COR-L47 (cell line): Measurements from ENCODE around the gene DNTTIP2.
"Not testable (repeated sequence)": the region's sequence is repeated elsewhere in the genome, so short reads cannot be mapped to it uniquely, and the experiment has no call there.

Experiments
- DNase-seq: peaks from one replicate; lab custom pipeline; 2025; lab: John Stamatoyannopoulos, UW

The DNTTIP2 gene

DNA sequence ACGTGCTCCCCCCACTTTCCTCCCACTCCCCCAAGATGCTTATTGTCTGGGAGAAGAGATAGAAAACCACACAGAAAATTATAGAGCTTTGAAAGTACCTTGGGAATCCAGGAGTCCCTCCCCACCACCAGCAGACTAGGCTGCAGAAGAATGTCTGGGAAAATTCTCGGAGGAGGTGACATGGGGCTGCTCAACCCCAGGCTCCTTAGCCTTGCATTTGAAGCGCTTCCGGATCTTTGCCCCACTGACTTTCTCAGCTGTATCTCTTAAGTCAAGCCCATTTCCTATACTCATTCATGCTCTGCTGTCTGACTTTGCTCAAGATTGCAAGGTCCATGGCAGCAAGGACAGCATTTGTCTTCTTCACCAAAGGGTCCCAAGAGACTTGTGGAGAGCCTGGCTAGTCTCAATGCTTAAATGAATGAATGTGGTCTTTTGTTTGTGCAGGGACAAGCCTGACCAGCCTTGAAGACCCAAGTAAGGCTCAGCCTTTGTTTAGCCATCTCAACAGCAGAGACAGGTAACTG is 38.0 kb downstream of the DNTTIP2 start:
- no peak for DNase-seq

DNA sequence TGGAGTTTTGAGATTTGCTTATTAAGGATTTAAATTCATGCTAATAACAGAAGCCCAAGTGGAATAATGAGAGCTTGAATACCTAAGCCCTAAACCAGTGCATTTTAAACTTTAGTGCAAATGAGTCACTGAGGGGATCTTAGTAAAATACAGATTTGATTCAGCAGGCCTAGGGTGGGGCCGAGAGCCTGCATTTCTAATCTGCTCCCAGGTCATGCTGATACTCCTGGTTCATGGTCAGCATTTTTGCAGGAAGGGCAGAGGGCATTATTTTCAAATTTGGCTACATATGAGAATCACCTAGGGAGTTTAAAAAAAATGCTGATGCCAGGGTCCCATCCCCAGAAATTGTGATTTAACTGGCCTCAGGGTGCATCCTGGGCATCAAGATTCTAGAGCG is 39.3 kb downstream of the DNTTIP2 start:
- no peak for DNase-seq

DNA sequence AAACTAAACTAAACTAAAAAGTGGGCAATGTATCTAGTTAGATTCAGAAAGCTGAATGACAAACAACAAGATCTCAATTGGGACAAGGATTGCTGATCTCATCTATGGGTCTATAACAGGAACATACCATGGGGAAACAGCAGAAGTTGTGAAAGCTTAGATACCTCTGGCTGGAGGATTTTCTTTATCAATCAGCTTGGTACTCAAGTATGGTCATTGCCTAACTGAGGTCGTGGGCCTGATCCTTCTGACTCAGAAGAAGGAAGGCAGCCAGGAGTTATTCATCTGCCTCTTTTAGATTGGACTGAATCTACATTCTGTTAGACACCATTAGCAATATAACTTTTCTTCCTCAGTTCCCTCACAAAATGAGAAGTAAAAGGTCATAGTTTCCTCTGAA is 39.7 kb downstream of the DNTTIP2 start:
- no peak for DNase-seq

DNA sequence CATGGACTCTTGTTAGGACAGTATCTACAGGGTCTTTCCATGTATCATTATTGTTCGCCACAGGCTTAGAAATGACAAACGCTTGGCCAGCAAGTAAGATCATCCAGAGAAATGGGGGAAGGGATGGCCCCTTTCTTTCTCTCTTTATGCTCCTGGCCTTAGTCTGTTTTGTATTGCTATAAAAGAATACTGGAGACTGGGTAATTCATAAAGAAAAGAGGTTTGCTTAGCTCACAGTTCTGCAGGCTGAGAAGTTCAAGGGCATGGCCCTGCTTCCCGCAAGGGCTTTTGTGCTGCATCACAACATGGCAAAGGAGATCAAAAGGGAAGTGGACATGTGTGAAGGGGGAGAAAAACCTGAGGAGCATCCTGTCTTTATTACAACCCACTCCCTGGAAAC is 41.0 kb downstream of the DNTTIP2 start:
- DNase-seq: no peak

DNA sequence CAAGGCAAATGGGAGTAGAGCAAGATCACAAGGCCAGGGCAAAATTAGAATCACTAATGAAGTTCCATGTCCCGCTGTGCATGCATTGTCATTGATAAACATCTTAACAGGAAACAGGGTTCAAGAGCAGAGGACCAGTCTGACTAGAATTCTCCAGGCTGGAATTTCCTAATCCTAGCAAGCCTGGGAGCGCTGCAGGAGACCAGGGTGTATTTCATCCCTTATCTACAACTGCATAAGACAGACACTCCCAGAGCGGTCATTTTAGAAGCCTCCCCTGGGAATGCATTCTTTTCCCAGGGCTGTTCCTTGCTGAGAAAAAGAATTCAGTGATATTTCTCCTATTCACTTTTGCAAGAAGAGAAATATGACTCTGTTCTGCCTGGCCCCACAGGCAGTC is 45.7 kb downstream of the DNTTIP2 start:
- not testable (repeated sequence) for DNase-seq

DNA sequence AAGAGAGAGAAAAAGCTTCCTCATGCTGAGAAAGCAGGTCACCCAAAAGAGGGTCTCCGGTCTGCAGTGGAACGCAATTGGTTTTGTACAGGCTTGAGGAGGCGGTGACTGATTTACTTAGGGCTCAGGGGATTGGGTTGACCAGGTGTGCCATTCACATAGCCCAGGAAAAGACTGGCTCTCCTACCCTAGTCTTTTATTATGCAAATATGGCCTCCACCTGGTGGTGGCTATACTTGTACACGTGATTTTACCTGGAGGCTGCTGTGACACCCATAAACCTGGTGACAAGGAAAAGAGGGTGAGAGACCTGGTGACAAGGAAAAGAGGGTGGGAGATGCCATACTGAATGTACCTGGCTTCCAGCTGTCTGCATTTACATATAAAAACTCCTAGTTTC is 49.9 kb downstream of the DNTTIP2 start:
- no peak for DNase-seq

DNA sequence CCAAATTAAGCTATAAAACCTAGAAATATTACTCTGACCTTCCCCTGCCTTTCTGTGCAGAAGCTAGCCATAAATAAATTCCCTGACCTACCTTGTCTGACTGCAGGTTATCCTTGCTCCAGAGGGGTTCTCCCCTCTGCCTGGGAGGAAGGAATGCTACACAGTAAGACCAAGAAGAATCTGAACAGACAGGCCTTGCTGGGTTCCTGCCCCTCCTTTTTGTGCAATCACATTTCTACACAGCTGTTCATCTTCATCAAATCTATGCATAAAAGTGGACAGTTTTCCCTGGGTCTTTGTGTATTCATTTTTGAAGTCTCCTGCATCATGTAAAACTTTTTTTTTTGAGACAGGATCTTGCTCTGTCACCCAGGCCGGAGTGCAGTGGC is 50.6 kb downstream of the DNTTIP2 start:
- no peak for DNase-seq

DNA sequence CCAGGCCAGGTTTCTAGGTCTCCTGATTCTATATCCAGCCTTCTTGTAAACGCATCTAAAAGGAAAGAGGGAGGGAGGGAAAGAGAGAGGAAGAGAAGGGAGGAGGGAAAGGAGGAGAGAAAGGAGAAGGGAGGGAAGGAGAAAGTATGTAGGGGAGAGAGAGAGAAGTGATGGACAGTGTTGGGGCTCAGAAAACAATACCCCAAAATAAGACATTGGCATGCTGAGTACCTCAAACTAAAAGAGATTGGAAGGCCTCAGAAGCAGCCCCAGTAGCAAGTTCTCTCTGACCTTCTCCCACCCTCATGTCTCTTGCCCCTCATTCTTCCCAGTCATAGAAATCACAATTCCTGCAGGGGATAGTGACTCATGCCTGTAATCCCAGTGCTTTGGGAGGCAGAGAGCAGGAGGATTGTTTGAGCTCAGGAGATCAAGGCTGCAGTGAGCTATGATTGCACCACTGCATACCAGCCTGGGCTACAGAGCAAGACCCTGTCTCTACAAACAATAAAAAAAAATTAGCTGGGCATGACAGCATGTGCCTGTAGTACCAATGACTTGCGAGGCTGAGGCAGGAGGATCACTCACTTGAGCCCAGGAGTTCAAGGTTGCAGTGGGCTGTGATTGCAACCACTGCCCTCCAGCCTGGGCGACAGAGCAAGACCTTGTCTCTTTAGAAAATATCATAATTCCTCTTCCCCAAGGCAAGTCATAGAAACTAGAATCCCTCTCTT is 51.2 kb downstream of the DNTTIP2 start:
- no peak for DNase-seq

DNA sequence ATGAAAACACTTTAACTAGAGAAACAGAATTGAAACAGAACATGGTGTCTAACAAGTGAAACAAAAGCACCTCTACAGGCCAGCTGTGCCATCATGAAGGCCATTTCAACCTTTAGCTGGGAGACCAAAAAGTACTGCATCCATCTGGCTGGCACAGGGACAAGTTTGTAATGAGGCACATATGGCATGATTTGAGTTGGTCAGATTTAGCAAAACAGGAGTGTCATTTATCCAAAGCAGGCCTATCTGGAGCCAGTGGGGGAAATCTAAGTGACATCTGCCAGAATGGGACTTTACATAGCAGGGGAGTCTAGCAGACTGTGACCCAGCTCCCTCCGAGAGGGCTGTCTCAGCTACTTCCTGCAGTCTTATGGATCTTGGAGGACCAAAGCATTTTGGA is 51.9 kb downstream of the DNTTIP2 start:
- no peak for DNase-seq

DNA sequence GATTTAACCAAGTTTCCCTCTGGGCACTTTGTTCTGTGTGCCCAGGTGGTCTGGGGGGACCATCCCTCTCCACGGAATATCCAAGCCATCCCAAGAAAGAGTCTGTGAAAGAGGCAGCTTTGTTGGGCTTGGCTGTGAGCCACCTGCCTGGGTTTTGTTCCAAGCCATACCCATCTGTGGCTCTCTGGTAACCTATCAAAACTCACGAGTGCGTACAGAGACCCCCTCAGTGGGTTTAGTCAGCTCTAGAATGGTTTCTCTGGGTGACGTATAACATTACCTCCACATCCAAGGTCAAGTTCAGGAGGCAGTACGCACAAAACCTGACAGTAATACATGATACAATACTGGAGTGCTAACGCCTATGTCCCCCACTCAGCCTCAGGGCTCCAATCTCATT is 54.2 kb downstream of the DNTTIP2 start:
- DNase-seq: no peak

DNA sequence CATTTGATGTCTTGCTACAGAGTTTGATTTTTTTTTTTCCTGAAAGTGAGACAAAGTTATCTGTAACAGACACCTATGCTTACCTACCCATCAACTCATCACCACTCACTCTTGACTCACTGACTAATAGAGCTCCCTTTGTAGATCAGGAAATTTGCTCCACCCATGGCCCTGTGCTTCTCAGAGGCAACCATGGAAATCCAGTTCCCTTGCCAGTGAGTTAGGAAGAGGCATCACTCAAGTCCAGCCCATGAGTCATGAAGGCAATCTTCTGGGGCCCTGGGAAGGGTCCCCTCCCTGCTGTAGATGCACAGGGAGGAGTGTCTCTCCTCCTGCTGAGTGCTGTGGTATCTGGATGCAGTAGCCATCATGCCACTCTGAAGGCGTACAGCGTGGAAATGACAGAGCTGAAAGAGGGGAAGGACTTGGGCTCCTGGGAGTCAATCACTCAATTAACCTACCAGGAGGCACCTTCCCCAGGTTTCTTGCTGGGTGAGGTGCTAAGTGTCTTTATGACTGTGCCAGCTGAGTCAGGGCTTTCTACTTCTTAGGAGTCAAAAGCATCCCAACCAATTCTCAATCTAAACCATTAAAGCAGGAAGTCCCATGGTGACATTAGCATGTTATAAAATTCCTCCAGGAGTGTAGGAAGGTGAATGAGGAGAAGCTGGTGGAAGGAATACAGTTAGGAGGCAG is 56.1 kb downstream of the DNTTIP2 start:
- no peak for DNase-seq

DNA sequence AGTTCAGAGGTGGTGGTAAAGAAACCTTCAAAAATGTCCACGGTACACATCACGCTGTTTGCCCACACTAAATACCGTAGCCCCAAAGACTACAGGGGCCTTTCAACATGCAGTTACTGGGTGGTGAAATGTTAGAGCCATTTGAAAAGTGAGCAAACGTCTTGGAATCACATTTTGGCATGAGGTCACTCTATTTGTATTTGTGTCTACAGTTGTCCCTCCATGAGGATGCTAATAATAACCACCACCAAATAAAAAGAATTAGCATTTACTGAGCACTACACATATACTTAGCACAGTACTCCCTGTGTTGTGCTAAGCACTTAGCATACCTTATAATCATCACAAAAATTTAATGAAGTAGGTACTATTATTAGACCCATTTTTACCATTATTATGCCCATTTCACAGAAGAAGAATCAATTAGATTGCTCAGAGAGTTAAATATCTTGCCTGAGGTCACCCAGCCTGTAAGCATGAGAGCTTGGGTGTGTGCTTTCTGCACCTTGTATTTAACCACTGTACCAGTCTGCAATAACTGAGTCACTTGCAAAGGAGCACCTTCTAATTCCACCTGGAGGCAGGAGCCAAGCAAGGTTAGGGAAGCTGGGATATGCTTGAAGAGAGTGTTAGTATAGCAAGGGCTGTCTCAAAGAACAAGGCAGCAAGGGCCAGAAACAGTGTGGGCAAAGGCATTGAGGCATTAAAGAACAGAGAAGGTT is 57.4 kb downstream of the DNTTIP2 start:
- DNase-seq: no peak

DNA sequence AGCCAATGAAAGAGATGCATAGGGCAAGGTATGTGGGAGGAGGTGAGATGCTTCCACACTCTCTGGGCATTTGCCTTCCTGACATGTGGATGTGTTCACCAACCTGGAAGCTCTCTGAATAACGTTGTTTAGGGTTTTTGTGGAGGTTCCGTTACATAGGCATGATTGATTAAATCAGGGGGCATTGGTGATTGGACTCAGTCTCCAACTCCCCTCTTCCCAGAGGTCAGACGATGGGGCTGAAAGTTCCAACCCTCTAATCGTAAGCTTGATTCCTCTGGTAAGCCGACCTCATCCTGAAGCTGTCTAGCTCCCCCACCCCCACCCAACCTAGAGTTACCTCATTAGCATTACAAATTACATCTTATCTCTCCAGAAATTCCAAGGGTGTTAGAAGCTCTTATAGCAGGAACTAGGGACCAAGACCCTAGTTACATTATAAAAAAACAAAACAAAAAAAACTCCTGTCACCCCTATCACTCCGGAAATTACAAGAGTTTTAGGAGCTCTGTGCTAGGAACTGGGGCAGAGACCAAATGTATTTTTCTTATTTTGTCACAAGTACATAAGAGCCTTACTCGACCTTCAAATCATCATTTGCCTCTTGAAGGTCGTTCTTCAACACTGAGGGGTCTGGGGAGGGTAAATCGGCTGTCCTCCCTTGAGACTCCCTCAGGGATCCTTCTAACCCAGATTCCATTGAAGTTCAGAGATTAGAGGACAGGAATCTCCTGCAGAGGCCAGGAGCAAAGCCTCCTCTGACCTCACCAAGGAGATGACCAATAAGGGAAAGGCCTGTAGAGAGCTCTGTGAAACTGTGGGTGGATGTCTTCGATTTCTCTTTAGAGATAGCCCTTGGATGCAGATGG is 58.2 kb downstream of the DNTTIP2 start:
- DNase-seq: no peak

DNA sequence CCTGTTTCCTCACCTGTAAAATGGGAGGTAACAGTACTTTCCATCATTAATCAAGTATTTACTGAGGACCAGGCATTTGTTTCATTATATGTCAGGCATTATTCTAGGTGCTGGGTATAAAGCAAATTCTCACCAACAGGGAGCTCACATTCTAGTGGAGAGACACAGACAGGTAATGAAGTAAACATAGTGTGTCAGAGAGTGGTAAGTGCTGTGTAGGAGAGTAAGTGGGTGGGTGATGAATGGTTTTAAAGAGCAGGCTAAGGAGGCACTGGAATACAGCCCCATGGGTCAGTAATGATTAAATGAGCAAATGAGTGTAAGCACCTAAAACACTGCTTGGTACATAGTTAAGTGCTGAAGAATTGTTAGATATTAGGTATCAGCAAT is 60.4 kb downstream of the DNTTIP2 start:
- DNase-seq: no peak

DNA sequence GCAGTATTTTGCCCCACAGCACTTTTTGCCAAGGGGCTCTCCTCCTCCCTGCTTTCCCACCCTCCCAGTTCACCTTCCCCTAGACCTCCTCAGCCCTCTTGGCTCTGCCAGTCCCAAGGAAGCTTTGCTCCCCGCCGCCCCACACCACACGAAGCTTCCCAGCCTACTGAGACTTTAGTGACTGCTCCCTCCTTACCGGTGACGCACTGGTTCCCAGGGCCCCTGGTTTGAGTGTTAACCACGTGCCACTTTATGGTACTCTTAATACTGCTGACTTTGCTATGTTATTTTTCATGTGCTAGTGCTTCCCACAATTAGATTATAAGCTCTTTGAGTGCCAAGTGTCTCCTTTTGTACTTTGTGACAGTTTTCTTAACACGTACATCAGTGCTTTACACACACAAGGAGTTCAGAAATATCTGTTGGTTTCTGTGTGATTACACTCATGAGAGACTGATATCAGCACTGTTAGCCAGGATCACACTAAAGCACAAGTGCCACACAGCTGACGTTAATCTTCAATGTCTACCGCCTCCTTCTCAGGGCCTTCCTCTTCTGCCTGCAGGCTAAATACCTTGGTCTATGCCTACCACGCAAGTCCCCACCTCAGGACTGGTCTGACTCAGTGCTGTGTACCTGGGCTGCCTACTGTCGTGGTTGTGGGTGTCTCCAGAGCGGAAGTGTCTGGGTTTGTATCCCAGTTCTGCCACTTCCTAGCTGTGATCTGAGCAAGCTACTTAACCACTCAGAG is 61.0 kb downstream of the DNTTIP2 start:
- DNase-seq: no peak

DNA sequence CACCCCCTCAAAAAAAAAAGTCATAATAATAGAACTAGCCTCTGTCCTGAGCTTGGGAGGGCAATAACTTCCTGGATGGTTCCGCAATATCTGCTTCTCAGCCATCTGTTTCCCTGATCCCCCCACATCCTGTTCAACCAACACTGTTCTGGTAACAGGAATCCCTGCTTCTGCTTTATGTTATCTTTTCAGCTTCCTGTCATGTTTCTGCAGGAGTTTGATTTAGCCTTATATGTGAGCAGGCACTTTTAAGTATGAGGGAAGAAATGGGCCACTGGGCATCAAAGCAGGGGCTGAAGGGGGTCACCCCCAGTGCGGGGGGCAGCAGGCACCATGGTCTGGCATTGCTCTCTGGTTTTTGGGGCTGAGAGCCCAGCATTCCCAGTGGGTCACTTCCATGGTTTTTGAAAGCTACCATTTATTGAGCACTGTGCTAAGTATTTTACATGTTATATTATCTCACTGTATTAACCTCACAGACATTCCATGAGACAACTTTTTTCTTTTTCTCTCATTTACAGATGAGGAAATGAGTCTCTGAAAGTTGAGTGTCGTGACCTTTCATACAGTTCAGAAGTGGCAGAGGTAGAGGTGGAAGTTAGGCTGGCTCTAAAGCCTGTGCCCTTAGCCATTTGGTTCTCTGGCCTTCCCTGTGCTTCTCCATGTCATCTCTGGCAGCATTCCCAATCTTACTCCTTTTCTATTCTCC is 61.9 kb downstream of the DNTTIP2 start:
- no peak for DNase-seq
